ENCODE data around the gene PYGB. TPM values are rescaled to one million over a fixed set of nuclear protein-coding genes. Genes with fewer than 3 reads are reported as not detected.

Gene PYGB
- total RNA-seq, 1 experiment from 2014 or later = 216 TPM

GRCh38 chr20:25242231-25242630 is 5.7 kb upstream of the PYGB start:
- H3K4me1 ChIP-seq (ENCODE audit: insufficient read depth, low read length) = peaks cover 48% of the 10 kb centered on the region
- TF ChIP-seq EZH2phosphoT487 (IDR thresholded peaks at IDR 0.05; ENCODE audit: borderline replicate concordance, low read length) (no peak), CTCF (conservative IDR thresholded peaks at IDR 0.05; ENCODE audit: low read depth, low read length) (no peak), EZH2 (IDR thresholded peaks at IDR 0.05; ENCODE audit: low read length, unreplicated experiment) (no peak)
- no peak overlapping the region for H2AFZ ChIP-seq (ENCODE audit: low read length)
- H3K27me3 ChIP-seq (ENCODE audit: low read length) = no peaks in the 10 kb centered on the region
- peaks cover 4% of the 10 kb centered on the region for H3F3A ChIP-seq (ENCODE audit: low read length, unreplicated experiment)
- no peak overlapping the region for H3K27ac ChIP-seq (ENCODE audit: low read length)
- no TSS peak for BruUV-seq (replicated peaks)
- DNase-seq (no peak), ATAC-seq (no peak)
- no peak overlapping the region for H3K4me3 ChIP-seq (ENCODE audit: low read length)
- no peaks in the 10 kb centered on the region for H4K20me1 ChIP-seq (ENCODE audit: low read length)
- ChIA-PET CTCF (no interaction called here), POLR2A (ENCODE audit: unreplicated experiment) (no interaction called here)
- no peak overlapping the region for H3K9ac ChIP-seq (ENCODE audit: low read length)
- H3K9me3 ChIP-seq (ENCODE audit: low read length) = peaks cover 6% of the 10 kb centered on the region; the same call in 1 of the 2 replicates
- no peaks in the 10 kb centered on the region for H3K9me2 ChIP-seq (replicated peaks; ENCODE audit: low read length)
- H3K79me2 ChIP-seq (ENCODE audit: low read length) = peaks cover 10% of the 10 kb centered on the region
- H3K36me3 ChIP-seq (ENCODE audit: low read depth, low read length) = no peaks in the 10 kb centered on the region
- intact Hi-C loops (cut with micrococcal nuclease) = loop anchor here (10.0 kb wide), 1 partner anchor 107 kb away; no protein-coding TSS in a partner anchor
- no peak overlapping the region for H3K4me2 ChIP-seq (ENCODE audit: low read length)

- Histone ChIP-seq H3K79me2 (ENCODE audit: low read length) (peaks cover 16% of the 10 kb centered on the region), H2AFZ (ENCODE audit: low read length) (no peak overlapping the region), H3K27ac (ENCODE audit: low read length) (no peak overlapping the region), H3K9me2 (replicated peaks; ENCODE audit: low read length) (no peaks in the 10 kb centered on the region), H3K27me3 (ENCODE audit: low read length) (no peaks in the 10 kb centered on the region), H3K9ac (ENCODE audit: low read length) (no peak overlapping the region), H3K4me1 (ENCODE audit: insufficient read depth, low read length) (peaks cover 37% of the 10 kb centered on the region), H4K20me1 (ENCODE audit: low read length) (peaks cover under 1% of the 10 kb centered on the region; the same call in 1 of the 2 replicates), H3K9me3 (ENCODE audit: low read length) (peaks cover 6% of the 10 kb centered on the region; the same call in 1 of the 2 replicates), H3K4me2 (ENCODE audit: low read length) (no peak overlapping the region), H3K36me3 (ENCODE audit: low read depth, low read length) (no peaks in the 10 kb centered on the region), H3F3A (ENCODE audit: low read length, unreplicated experiment) (no peaks in the 10 kb centered on the region), H3K4me3 (ENCODE audit: low read length) (no peak overlapping the region)
- CTCF ChIA-PET = no interaction called here
- TF ChIP-seq EZH2phosphoT487 (IDR thresholded peaks at IDR 0.05; ENCODE audit: borderline replicate concordance, low read length) (no peak), CTCF (conservative IDR thresholded peaks at IDR 0.05; ENCODE audit: low read depth, low read length) (no peak), EZH2 (IDR thresholded peaks at IDR 0.05; ENCODE audit: low read length, unreplicated experiment) (no peak)
- ATAC-seq (no peak), DNase-seq (no peak)
- intact Hi-C loops (cut with micrococcal nuclease) = loop anchor here (10.0 kb wide), 1 partner anchor 109 kb away; no protein-coding TSS in a partner anchor
- POLR2A ChIA-PET (ENCODE audit: unreplicated experiment) = no interaction called here
- no TSS peak for BruUV-seq (replicated peaks)
These were observed 4.4 kb upstream of the PYGB start for GRCh38 chr20:25243416-25243979.

GRCh38 chr20:25244976-25245375 is 2.9 kb upstream of the PYGB start:
- Histone ChIP-seq H3K9ac (ENCODE audit: low read length) (no peak overlapping the region), H3K79me2 (ENCODE audit: low read length) (peaks cover 31% of the 10 kb centered on the region), H3K27me3 (ENCODE audit: low read length) (no peaks in the 10 kb centered on the region), H4K20me1 (ENCODE audit: low read length) (peaks cover 13% of the 10 kb centered on the region), H3K27ac (ENCODE audit: low read length) (no peak overlapping the region), H2AFZ (ENCODE audit: low read length) (no peak overlapping the region), H3K36me3 (ENCODE audit: low read depth, low read length) (no peaks in the 10 kb centered on the region), H3F3A (ENCODE audit: low read length, unreplicated experiment) (no peaks in the 10 kb centered on the region), H3K4me1 (ENCODE audit: insufficient read depth, low read length) (peaks cover 24% of the 10 kb centered on the region), H3K4me3 (ENCODE audit: low read length) (no peak overlapping the region), H3K9me3 (ENCODE audit: low read length) (peaks cover 6% of the 10 kb centered on the region; the same call in 1 of the 2 replicates), H3K4me2 (ENCODE audit: low read length) (no peak overlapping the region), H3K9me2 (replicated peaks; ENCODE audit: low read length) (no peaks in the 10 kb centered on the region)
- DNase-seq (no peak), ATAC-seq (no peak)
- CTCF ChIA-PET = no interaction called here
- no TSS peak for BruUV-seq (replicated peaks)
- TF ChIP-seq EZH2phosphoT487 (IDR thresholded peaks at IDR 0.05; ENCODE audit: borderline replicate concordance, low read length) (no peak), CTCF (conservative IDR thresholded peaks at IDR 0.05; ENCODE audit: low read depth, low read length) (no peak), EZH2 (IDR thresholded peaks at IDR 0.05; ENCODE audit: low read length, unreplicated experiment) (no peak)
- POLR2A ChIA-PET (ENCODE audit: unreplicated experiment) = interaction anchor here (0.6 to 3.1 kb wide), 2 partner anchors 12 to 59 kb away, joined by 3 to 18 read pairs; no protein-coding TSS in a partner anchor
- intact Hi-C loops (cut with micrococcal nuclease) = loop anchor here (10.0 kb wide), 1 partner anchor 110 kb away; no protein-coding TSS in a partner anchor

Data from PC-3 (cell line).